Measurements from ENCODE around the gene DTWD2. TPM values are rescaled to one million over a fixed set of nuclear protein-coding genes. Genes with fewer than 3 reads are reported as not detected.

DTWD2 gene
- total RNA-seq, 4 donors from 2014 or later, result 7.1 to 10.5 (median 9.1) TPM

DNA sequence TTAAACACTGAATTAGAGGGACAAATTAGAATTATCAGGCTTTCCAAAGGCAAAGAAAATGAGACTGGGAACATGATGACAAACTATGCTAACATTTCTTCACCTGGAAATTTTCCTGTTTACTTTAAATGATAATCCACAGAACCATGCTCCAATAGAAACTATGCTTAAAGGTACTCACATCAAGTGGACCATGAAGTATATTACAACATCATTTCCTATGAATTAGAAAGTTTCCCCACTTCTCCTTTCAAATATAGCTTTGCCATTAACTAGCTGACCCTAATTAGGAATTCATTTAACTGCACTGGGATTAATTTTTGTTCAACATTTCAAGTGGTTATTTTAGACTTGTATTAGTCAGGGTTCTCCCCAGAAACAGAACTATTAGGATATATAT is 81.4 kb downstream of the DTWD2 start:
- Histone ChIP-seq H3K4me1 (no peaks in the 10 kb centered on the region), H3K27ac (replicated peaks in 1 of 4) (no peak overlapping the region), H3K9me3 (no peaks in the 10 kb centered on the region), H3K27me3 (no peaks in the 10 kb centered on the region), H3K4me3 (no peak overlapping the region), H3K36me3 (no peaks in the 10 kb centered on the region)
- TF ChIP-seq EP300 (IDR thresholded peaks at IDR 0.05), result no peak
- no peak for TF ChIP-seq POLR2AphosphoS5 (IDR thresholded peaks at IDR 0.05)
- TF ChIP-seq, protein P1, sequence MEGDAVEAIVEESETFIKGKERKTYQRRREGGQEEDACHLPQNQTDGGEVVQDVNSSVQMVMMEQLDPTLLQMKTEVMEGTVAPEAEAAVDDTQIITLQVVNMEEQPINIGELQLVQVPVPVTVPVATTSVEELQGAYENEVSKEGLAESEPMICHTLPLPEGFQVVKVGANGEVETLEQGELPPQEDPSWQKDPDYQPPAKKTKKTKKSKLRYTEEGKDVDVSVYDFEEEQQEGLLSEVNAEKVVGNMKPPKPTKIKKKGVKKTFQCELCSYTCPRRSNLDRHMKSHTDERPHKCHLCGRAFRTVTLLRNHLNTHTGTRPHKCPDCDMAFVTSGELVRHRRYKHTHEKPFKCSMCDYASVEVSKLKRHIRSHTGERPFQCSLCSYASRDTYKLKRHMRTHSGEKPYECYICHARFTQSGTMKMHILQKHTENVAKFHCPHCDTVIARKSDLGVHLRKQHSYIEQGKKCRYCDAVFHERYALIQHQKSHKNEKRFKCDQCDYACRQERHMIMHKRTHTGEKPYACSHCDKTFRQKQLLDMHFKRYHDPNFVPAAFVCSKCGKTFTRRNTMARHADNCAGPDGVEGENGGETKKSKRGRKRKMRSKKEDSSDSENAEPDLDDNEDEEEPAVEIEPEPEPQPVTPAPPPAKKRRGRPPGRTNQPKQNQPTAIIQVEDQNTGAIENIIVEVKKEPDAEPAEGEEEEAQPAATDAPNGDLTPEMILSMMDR (IDR thresholded peaks at IDR 0.05), result no peak
- no peak for TF ChIP-seq POLR2A (IDR thresholded peaks at IDR 0.05; ENCODE audit: low read depth)
- intact Hi-C loops (cut with DNase I), result no loop called here
- DNase-seq (ENCODE audit: extremely low spot score), result no peak

DNA sequence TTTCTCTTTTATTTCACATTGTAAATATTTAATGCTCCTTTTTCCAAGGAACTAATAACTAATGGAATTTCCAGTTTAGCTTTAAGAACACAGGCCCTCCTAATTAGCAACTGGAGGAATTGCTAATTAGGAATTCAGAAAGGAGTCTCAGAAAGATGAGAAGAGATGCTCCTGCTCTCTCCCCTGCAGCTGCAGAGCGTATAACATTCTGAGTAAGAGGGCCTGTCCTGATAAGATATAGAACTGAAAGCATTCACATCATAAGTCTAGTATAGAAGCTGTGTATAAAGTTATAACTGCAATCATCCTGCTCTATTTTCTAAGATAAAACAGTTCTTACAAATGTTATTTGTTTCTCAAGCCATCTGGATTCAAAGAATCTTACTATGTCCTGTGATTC is 83.2 kb downstream of the DTWD2 start:
- no peaks in the 10 kb centered on the region for H3K4me1 ChIP-seq
- DNase-seq (ENCODE audit: extremely low spot score), result no peak
- no peaks in the 10 kb centered on the region for H3K27me3 ChIP-seq
- no peak overlapping the region for H3K4me3 ChIP-seq
- no peaks in the 10 kb centered on the region for H3K9me3 ChIP-seq
- H3K27ac ChIP-seq (replicated peaks in 1 of 4), result no peak overlapping the region
- H3K36me3 ChIP-seq, result no peaks in the 10 kb centered on the region
- intact Hi-C loops (cut with DNase I), result no loop called here
- TF ChIP-seq, protein P1 (IDR thresholded peaks at IDR 0.05), result no peak
- TF ChIP-seq POLR2AphosphoS5 (IDR thresholded peaks at IDR 0.05) (no peak), EP300 (IDR thresholded peaks at IDR 0.05) (no peak), POLR2A (IDR thresholded peaks at IDR 0.05; ENCODE audit: low read depth) (no peak)
- WGBS, result 96% methylated on average over 1 of the region's 1 CpG

DNA sequence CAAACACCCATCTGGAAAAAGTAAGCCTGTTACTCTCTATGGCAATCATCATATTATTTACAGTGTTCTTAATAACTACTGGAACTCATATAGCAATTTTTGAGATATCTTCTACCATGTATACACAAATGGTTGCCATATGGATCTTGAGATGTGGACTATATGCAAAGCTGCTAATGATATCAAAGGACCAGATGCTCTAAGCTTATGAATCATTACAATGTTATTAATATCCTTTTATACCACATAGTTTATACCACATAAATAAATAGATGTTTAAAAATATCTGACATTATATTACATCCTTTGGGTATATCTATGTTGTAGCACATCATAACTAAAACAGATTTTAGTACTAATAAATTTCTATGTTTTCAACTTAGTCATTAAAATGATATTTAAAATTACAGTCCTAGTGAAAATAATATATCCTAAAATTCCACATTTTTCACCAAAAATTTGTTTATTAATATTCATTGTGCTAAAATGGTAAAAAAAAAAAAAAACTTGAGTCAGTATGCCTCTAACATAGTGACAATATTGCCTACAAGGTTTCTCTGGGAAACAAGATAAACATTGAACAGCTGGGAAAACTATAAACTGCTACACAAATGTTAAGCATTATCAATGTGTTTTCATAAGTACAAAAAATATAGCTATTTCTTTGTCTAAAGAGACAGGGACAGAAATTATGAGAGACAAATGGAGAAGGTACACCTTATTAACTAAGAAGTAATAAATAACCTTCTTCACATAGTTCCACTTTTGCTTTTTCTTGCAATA is 85.5 kb downstream of the DTWD2 start:
- Histone ChIP-seq H3K4me3 (no peak overlapping the region), H3K9me3 (no peaks in the 10 kb centered on the region), H3K27me3 (no peaks in the 10 kb centered on the region), H3K27ac (replicated peaks in 1 of 4) (no peak overlapping the region), H3K4me1 (no peaks in the 10 kb centered on the region), H3K36me3 (no peaks in the 10 kb centered on the region)
- intact Hi-C loops (cut with DNase I), result no loop called here
- TF ChIP-seq, protein P1 (IDR thresholded peaks at IDR 0.05), result no peak
- TF ChIP-seq POLR2AphosphoS5 (IDR thresholded peaks at IDR 0.05) (no peak), EP300 (IDR thresholded peaks at IDR 0.05) (no peak), POLR2A (IDR thresholded peaks at IDR 0.05; ENCODE audit: low read depth) (no peak)
- no peak for DNase-seq (ENCODE audit: extremely low spot score)

DNA sequence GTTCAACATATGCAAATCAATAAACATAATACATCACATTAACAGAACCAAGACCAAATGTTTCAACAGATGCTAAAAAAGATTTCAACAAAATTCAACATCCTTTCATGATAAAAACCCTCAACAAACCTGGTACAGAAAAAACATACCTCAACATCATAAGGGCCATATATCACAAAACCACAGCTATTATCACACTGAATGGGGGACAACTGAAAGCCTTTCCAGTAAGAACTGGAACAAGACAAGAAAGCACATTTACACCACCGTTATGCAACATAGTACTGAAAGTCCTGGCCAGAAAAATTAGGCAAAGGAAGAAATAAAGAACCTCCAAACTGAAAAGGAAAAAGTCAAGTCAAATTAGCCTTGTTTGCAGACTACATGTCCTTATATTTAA is 93.6 kb downstream of the DTWD2 start:
- Histone ChIP-seq H3K9me3 (no peaks in the 10 kb centered on the region), H3K4me3 (no peak overlapping the region), H3K4me1 (no peaks in the 10 kb centered on the region), H3K27ac (replicated peaks in 1 of 4) (no peak overlapping the region), H3K36me3 (no peaks in the 10 kb centered on the region), H3K27me3 (no peaks in the 10 kb centered on the region)
- no peak for DNase-seq (ENCODE audit: extremely low spot score)
- 80% methylated on average over 1 of the region's 1 CpG for WGBS
- TF ChIP-seq POLR2A (IDR thresholded peaks at IDR 0.05; ENCODE audit: low read depth) (no peak), EP300 (IDR thresholded peaks at IDR 0.05) (no peak), POLR2AphosphoS5 (IDR thresholded peaks at IDR 0.05) (no peak)
- TF ChIP-seq, protein P1 (IDR thresholded peaks at IDR 0.05), result no peak
- intact Hi-C loops (cut with DNase I), result no loop called here

DNA sequence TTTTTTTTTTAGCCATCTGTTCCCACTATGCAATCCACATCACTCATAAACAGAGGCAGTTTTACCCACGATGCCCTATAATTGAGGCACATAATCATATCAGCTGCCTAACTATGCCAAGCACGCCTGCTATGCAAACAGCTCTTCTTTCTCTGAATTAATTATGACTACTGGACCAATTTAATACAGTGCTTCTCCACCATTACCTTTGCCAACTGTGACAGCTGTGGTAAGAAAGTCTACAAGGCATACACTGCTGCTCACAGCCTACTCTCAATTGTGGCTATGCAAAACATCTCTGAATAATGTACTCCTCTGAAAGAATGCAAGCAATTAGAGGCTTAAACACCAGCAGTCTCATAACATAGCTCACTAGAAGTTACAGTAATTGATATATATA is 97.1 kb downstream of the DTWD2 start:
- H3K4me1 ChIP-seq, result no peaks in the 10 kb centered on the region
- intact Hi-C loops (cut with DNase I), result no loop called here
- H3K27me3 ChIP-seq, result no peaks in the 10 kb centered on the region
- H3K36me3 ChIP-seq, result no peaks in the 10 kb centered on the region
- WGBS, result 71% methylated on average over 2 of the region's 2 CpGs
- no peak for DNase-seq (ENCODE audit: extremely low spot score)
- TF ChIP-seq POLR2A (IDR thresholded peaks at IDR 0.05; ENCODE audit: low read depth) (no peak), POLR2AphosphoS5 (IDR thresholded peaks at IDR 0.05) (no peak), EP300 (IDR thresholded peaks at IDR 0.05) (no peak)
- TF ChIP-seq, protein P1 (IDR thresholded peaks at IDR 0.05), result no peak
- no peaks in the 10 kb centered on the region for H3K9me3 ChIP-seq
- H3K4me3 ChIP-seq, result no peak overlapping the region
- no peak overlapping the region for H3K27ac ChIP-seq (replicated peaks in 1 of 4)

All from esophagus muscularis mucosa (tissue), 4 donors.